AG04450 (cell line): ENCODE measurements around the gene HRCT1. TPM values are rescaled to one million over a fixed set of nuclear protein-coding genes. Genes with fewer than 3 reads are reported as not detected.

ENCODE experiments used
- CTCF ChIA-PET: fragments of 300-600, 350-600 bp; formaldehyde crosslinking; extraction: SDS; loops from one replicate; lab custom pipeline; 2022; ENCODE audit warnings: antibody characterized with exemption, inconsistent platforms; lab: Charles Lee
- POLR2A ChIA-PET: fragments of 350-600 bp; formaldehyde crosslinking; extraction: SDS; loops from one replicate; lab custom pipeline; 2021; ENCODE audit warnings: antibody characterized with exemption, inconsistent platforms; lab: Yijun Ruan, JAX
- DNase-seq: peaks from one replicate; pipeline ENCODE4 v3.0.0-alpha.2; 2011; ENCODE audit warnings: low read depth, low spot score
- H3K27ac ChIP-seq: one replicate; pipeline ENCODE4 v1.5.1; 2012; ENCODE audit warnings: low read depth, low read length, control low read depth
- H3K27me3 ChIP-seq: one replicate; pipeline ENCODE4 v1.6.0; 2012; ENCODE audit warnings: low read length; ENCODE audit not compliant: control insufficient read depth, insufficient read depth
- H3K4me3 ChIP-seq: 2 replicates; pipeline ENCODE4 v1.5.1; 2011; ENCODE audit warnings: mild to moderate bottlenecking, low read depth, low read length, control low read depth
- H3K9me3 ChIP-seq: 2 replicates; pipeline ENCODE4 v1.5.1; 2012; ENCODE audit warnings: low read length; ENCODE audit not compliant: control insufficient read depth, insufficient read depth
- CTCF ChIP-seq: IDR thresholded peaks from 2 replicates; pipeline ENCODE4 v1.5.1; 2011; ENCODE audit warnings: low read depth, low read length, control low read depth, inconsistent platforms
- polyA minus RNA-seq: library from RNA; depleted of rRNA, polyadenylated mRNA; stranded (reverse); fragments of >200 nt; gene quantifications from 2 replicates; pipeline ENCODE4 v1.2.3, GENCODE V29; 2011; rRNA and poly(A)+ RNA removed
- polyA plus RNA-seq: library from polyadenylated mRNA; depleted of rRNA; stranded (reverse); fragments of >200 nt; gene quantifications from 2 replicates; pipeline ENCODE4 v1.2.3, GENCODE V29; 2011; rRNA removed

HRCT1 gene
- polyA plus RNA-seq = 2.7 and 3.0 TPM in 2 replicates
- polyA minus RNA-seq = 1.3 and 2.8 TPM in 2 replicates

GRCh38 chr9:35905912-35906679 lies at the start of gene HRCT1:
HRCT1 (plus strand) TSS chr9:35906202; CDS start chr9:35906288, 86 bp downstream.
- H3K4me3 ChIP-seq = peak within 1 kb of the TSS; percentile 34; the same call in 1 of the 2 replicates
- H3K9me3 ChIP-seq = no peaks in the 10 kb centered on the region; the same call in 1 of the 2 replicates
- ChIA-PET CTCF (interaction anchor here (0.5 to 13.6 kb wide), 9 partner anchors 18 to 116 kb away, joined by 3 to 153 read pairs (median 3); no protein-coding TSS in a partner anchor), POLR2A (interaction anchor here (0.6 to 3.1 kb wide), 11 partner anchors 13 to 353 kb away, joined by 3 to 25 read pairs (median 4); partner anchors contain the start of genes CREB3, HINT2, RECK and TLN1)
- TF ChIP-seq CTCF = no peak
- H3K27ac ChIP-seq = peak within 1 kb of the TSS; percentile 97
- H3K27me3 ChIP-seq = no peaks in the 10 kb centered on the region
- peak; percentile 88 for DNase-seq

- no peak for TF ChIP-seq CTCF
- no peak overlapping the region for H3K4me3 ChIP-seq
- DNase-seq = no peak
- no peaks in the 10 kb centered on the region; the same call in 1 of the 2 replicates for H3K9me3 ChIP-seq
- ChIA-PET POLR2A (no interaction called here), CTCF (interaction anchor here (1.2 to 3.3 kb wide), 2 partner anchors 26 to 66 kb away, joined by 3 to 14 read pairs; no protein-coding TSS in a partner anchor)
- no peak overlapping the region for H3K27ac ChIP-seq
- H3K27me3 ChIP-seq = peaks cover 9% of the 10 kb centered on the region
Observed at GRCh38 chr9:35856206-35856605, 49.8 kb upstream of the HRCT1 start.

GRCh38 chr9:35856882-35857281 lies 49.1 kb upstream of the HRCT1 start:
- H3K4me3 ChIP-seq = no peak overlapping the region
- H3K27ac ChIP-seq = no peak overlapping the region
- DNase-seq = no peak
- H3K9me3 ChIP-seq = no peaks in the 10 kb centered on the region; the same call in 1 of the 2 replicates
- TF ChIP-seq CTCF = no peak
- CTCF ChIA-PET = interaction anchor here (1.2 to 3.3 kb wide), 3 partner anchors 25 to 66 kb away, joined by 3 to 14 read pairs (median 4); no protein-coding TSS in a partner anchor
- POLR2A ChIA-PET = no interaction called here
- peaks cover 15% of the 10 kb centered on the region for H3K27me3 ChIP-seq

GRCh38 chr9:35858458-35858857 lies 47.5 kb upstream of the HRCT1 start:
- POLR2A ChIA-PET = interaction anchor here (0.9 kb wide), 1 partner anchor 10 kb away, joined by 3 read pairs; no protein-coding TSS in a partner anchor

More at GRCh38 chr9:35858458-35858857, 47.5 kb upstream of the HRCT1 start:
- no peaks in the 10 kb centered on the region; the same call in 1 of the 2 replicates for H3K9me3 ChIP-seq
- DNase-seq = no peak
- CTCF ChIA-PET = interaction anchor here (1.4 to 3.3 kb wide), 2 partner anchors 24 to 68 kb away, joined by 4 to 14 read pairs; no protein-coding TSS in a partner anchor
- TF ChIP-seq CTCF = no peak
- no peak overlapping the region for H3K4me3 ChIP-seq
- peaks cover 21% of the 10 kb centered on the region for H3K27me3 ChIP-seq
- H3K27ac ChIP-seq = no peak overlapping the region
